A549 (cell line): ENCODE measurements around the gene REPS2. TPM values are rescaled to one million over a fixed set of nuclear protein-coding genes. Genes with fewer than 3 reads are reported as not detected.

Source experiments
- ATAC-seq, 2 experiments: fragments of 200-7000 bp in 1 of 2; fragments of >200 bp in 1 of 2; cut with Nextera tagmentation in 1 of 2; cut with Tn5 transposase in 1 of 2; 3 replicates each; pipeline versions ENCODE4 v1.8.0 to v1.9.1; 2018 to 2020; ENCODE audit warnings: mild to moderate bottlenecking in 1 of 2, moderate library complexity in 1 of 2
- CTCF ChIA-PET: fragments of 300-600 bp; sonication (Branson Sonifier 250); formaldehyde crosslinking; extraction: SDS; loops from one replicate; lab custom pipeline; 2021; ENCODE audit warnings: antibody characterized with exemption, inconsistent platforms; lab: Yijun Ruan, JAX
- POLR2A ChIA-PET: fragments of 350-600 bp; formaldehyde crosslinking; extraction: SDS; loops from one replicate; lab custom pipeline; 2021; ENCODE audit warnings: antibody characterized with exemption, inconsistent platforms; lab: Yijun Ruan, JAX
- DNase-seq, 2 experiments: peaks; one replicate each; pipeline versions ENCODE4 v3.0.0 to v3.0.0-alpha.2; 2011 to 2016; ENCODE audit warnings: low read depth in 1 of 2, low spot score in 1 of 2
- FAIRE-seq: peaks from 2 replicates; lab custom pipeline; 2011; peaks lifted over from hg19 to GRCh38; lab: Jason Lieb, UNC
- H3K27ac ChIP-seq, 2 experiments: fragments of >200 bp; sonication (Bioruptor Twin); formaldehyde crosslinking; 3 replicates each; pipeline ENCODE4 v1.5.1; 2016 to 2017
- H3K4me1 ChIP-seq: fragments of >200 bp; sonication (Bioruptor Twin); formaldehyde crosslinking; 3 replicates; pipeline ENCODE4 v1.6.1; 2016
- H3K4me2 ChIP-seq: fragments of >200 bp; sonication (Bioruptor Twin); formaldehyde crosslinking; 3 replicates; pipeline ENCODE4 v1.6.1; 2016
- H3K4me3 ChIP-seq: fragments of >200 bp; sonication (Bioruptor Twin); formaldehyde crosslinking; 3 replicates; pipeline ENCODE4 v1.5.1; 2016
- H3K9me3 ChIP-seq: fragments of >200 bp; sonication (Bioruptor Twin); formaldehyde crosslinking; 3 replicates; pipeline ENCODE4 v1.6.1; 2016
- CEBPB ChIP-seq, 2 experiments: fragments of >200 bp in 1 of 2; sonication (Bioruptor Twin) in 1 of 2; formaldehyde crosslinking in 1 of 2; IDR thresholded peaks; 2 replicates each; pipeline ENCODE4 v1.6.1; 2012 to 2016
- EHF ChIP-seq: fragments of 250-450 bp; sonication (Bioruptor Pico); IDR thresholded peaks from 2 replicates; pipeline ENCODE4 v1.5.0; 2020; ENCODE audit warnings: mild to moderate bottlenecking
- EHMT2 ChIP-seq: fragments of 200-600 bp; sonication (generic); IDR thresholded peaks from 2 replicates; pipeline ENCODE4 v1.6.1; 2016; ENCODE audit warnings: antibody characterized with exemption, low read depth, mild to moderate bottlenecking, moderate library complexity
- FOSL2 ChIP-seq, 2 experiments: fragments of 450-650 bp in 1 of 2; fragments of >200 bp in 1 of 2; sonication (Bioruptor Twin) in 1 of 2; formaldehyde crosslinking; IDR thresholded peaks; 2 replicates each; pipeline versions ENCODE4 v1.5.0 to v1.6.1; 2016 to 2020; ENCODE audit warnings: mild to moderate bottlenecking in 1 of 2, moderate library complexity in 1 of 2
- HES2 ChIP-seq: fragments of >200 bp; sonication (Bioruptor Twin); formaldehyde crosslinking; IDR thresholded peaks from 2 replicates; pipeline ENCODE4 v1.6.1; 2016
- HMGXB4 ChIP-seq: fragments of 250-450 bp; sonication (Bioruptor Pico); IDR thresholded peaks from 2 replicates; pipeline ENCODE4 v1.5.0; 2021; ENCODE audit warnings: mild to moderate bottlenecking, moderate library complexity, borderline replicate concordance
- JUNB ChIP-seq: fragments of >200 bp; sonication (Bioruptor Twin); formaldehyde crosslinking; IDR thresholded peaks from 2 replicates; pipeline ENCODE4 v1.6.1; 2016
- MAZ ChIP-seq: fragments of 150-350 bp; IDR thresholded peaks from 2 replicates; pipeline ENCODE4 v1.6.1; 2014; ENCODE audit warnings: antibody characterized with exemption, low read depth, low read length, borderline replicate concordance
- POLR2A ChIP-seq: IDR thresholded peaks from 2 replicates; pipeline ENCODE4 v1.6.1; 2012; ENCODE audit warnings: mild to moderate bottlenecking, low read length
- POLR2AphosphoS2 ChIP-seq: conservative IDR thresholded peaks from 2 replicates; pipeline ENCODE4 v1.6.1; 2012; ENCODE audit warnings: low read length, improper control_type of control experiment, inconsistent platforms
- RAD21 ChIP-seq, 2 experiments: fragments of >200 bp in 1 of 2; sonication (Bioruptor Twin) in 1 of 2; formaldehyde crosslinking in 1 of 2; IDR thresholded peaks in 1 of 2; conservative IDR thresholded peaks in 1 of 2; 2 replicates in 1 of 2; 3 replicates in 1 of 2; pipeline ENCODE4 v1.6.1; 2012 to 2018; ENCODE audit warnings: inconsistent platforms in 1 of 2
- ZC3H11A ChIP-seq: fragments of 450-650 bp; IDR thresholded peaks from 2 replicates; pipeline ENCODE4 v1.6.1; 2014; ENCODE audit warnings: antibody characterized with exemption, mild to moderate bottlenecking
- WGBS: methylation state at CpG from one replicate; pipeline ENCODE4 v1.1.6; 2017; ENCODE audit errors: missing lambda C conversion rate; 5-methylcytosine and 5-hydroxymethylcytosine counted together
- polyA plus RNA-seq, 4 experiments: library from polyadenylated mRNA; depleted of rRNA in 3 of 4; stranded (reverse); fragments of >200 nt; fragmentation: RNase III in 1 of 4; extraction: RNeasy Plus Mini Kit Qiagen cat#74134 plus additional on column Dnase treatment in 1 of 4; gene quantifications; 2 replicates in 3 of 4; 3 replicates in 1 of 4; pipeline ENCODE4 v1.2.3, GENCODE V29; 2011 to 2017
- TF ChIP-seq, protein P1 (sequence below): fragments of 150-350 bp; IDR thresholded peaks from 2 replicates; pipeline ENCODE4 v1.6.1; 2014; ENCODE audit warnings: low read depth, mild to moderate bottlenecking, low read length
- TF ChIP-seq, protein P2 (sequence below): IDR thresholded peaks from 2 replicates; pipeline ENCODE4 v1.6.1; 2012
- TF ChIP-seq, protein P3 (sequence below): fragments of 250-450 bp; sonication (Bioruptor Pico); IDR thresholded peaks from 2 replicates; pipeline ENCODE4 v1.5.0; 2020; ENCODE audit warnings: low read depth, mild to moderate bottlenecking, moderate library complexity
- TF ChIP-seq, protein P4 (sequence below): fragments of >200 bp; sonication (Bioruptor Twin); formaldehyde crosslinking; IDR thresholded peaks from 3 replicates; pipeline ENCODE4 v1.5.1; 2016
- TF ChIP-seq, protein P5 (sequence below): IDR thresholded peaks from 2 replicates; pipeline ENCODE4 v1.6.1; 2012; ENCODE audit warnings: low read depth, borderline replicate concordance

REPS2 gene
- polyA plus RNA-seq, 2 of the 4 experiments (the other 2 are of a cell fraction), result 0.17 to 0.76 TPM

GRCh38 chrX:17023661-17024060 is 77.2 kb downstream of the REPS2 start:
- 46% methylated on average over 2 of the region's 2 CpGs for WGBS
- H3K9me3 ChIP-seq, result no peaks in the 10 kb centered on the region
- H3K27ac ChIP-seq, result no peak overlapping the region
- H3K4me1 ChIP-seq, result no peaks in the 10 kb centered on the region
- ChIA-PET POLR2A (no interaction called here), CTCF (interaction anchor here (0.6 to 1.5 kb wide), 4 partner anchors 18 to 113 kb away, joined by 3 to 4 read pairs (median 3); no protein-coding TSS in a partner anchor)
- no peak for DNase-seq
- ATAC-seq, result no peak
- TF ChIP-seq POLR2AphosphoS2 (no peak), MAZ (no peak), CEBPB (IDR thresholded peaks at IDR 0.05) (no peak), HMGXB4 (CRISPR knock-in tag) (no peak), FOSL2 (IDR thresholded peaks at IDR 0.05) (no peak), FOSL2 (CRISPR knock-in tag; IDR thresholded peaks at IDR 0.05) (no peak)
- TF ChIP-seq, protein P1, sequence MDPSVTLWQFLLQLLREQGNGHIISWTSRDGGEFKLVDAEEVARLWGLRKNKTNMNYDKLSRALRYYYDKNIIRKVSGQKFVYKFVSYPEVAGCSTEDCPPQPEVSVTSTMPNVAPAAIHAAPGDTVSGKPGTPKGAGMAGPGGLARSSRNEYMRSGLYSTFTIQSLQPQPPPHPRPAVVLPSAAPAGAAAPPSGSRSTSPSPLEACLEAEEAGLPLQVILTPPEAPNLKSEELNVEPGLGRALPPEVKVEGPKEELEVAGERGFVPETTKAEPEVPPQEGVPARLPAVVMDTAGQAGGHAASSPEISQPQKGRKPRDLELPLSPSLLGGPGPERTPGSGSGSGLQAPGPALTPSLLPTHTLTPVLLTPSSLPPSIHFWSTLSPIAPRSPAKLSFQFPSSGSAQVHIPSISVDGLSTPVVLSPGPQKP, result no peak
- TF ChIP-seq, protein P2, sequence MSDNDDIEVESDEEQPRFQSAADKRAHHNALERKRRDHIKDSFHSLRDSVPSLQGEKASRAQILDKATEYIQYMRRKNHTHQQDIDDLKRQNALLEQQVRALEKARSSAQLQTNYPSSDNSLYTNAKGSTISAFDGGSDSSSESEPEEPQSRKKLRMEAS, result no peak
- no peak overlapping the region for H3K4me3 ChIP-seq
- H3K4me2 ChIP-seq, result no peak overlapping the region
- FAIRE-seq, result no peak

GRCh38 chrX:17024886-17025285 is 78.4 kb downstream of the REPS2 start:
- ChIA-PET CTCF (interaction anchor here (0.7 to 1.4 kb wide), 2 partner anchors 9 to 32 kb away, joined by 3 to 4 read pairs; no protein-coding TSS in a partner anchor), POLR2A (no interaction called here)

DNA sequence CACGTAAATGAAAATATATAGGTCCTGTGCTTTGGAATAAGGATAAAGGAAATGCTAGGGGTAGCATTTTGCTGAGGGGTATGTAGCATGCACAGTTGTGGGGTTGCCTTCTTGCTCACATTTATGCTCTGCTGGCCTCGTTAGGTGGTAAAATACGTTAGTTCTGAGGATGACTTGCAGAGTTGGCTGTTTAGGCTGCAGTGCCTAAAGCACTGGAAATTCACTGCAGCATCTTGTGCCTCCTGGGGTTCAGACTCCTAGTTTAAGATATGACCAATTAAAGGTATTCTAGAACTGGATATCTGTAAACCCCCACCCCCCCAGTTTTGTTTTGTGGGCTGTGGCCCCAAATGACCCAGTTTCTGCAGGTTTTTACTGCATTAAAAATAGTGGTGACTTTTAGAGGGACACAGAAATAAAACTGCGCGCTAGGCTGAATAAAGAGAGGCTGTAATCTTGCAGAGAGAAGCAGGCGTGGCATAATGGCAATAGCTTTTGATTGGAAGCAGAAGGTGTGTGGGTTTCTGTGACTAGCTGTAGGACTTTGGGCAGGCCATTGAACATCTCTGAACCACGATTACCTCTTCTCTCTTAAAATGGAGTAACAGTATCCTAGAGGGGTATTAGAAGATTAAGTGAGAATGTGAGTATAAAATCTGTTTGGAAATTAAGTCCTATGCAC is 79.3 kb downstream of the REPS2 start:
- Histone ChIP-seq H3K27ac (no peak overlapping the region), H3K4me2 (no peak overlapping the region), H3K4me1 (no peaks in the 10 kb centered on the region), H3K4me3 (no peak overlapping the region), H3K9me3 (no peaks in the 10 kb centered on the region)
- 51% methylated on average over 7 of the region's 7 CpGs for WGBS
- ChIA-PET CTCF (no interaction called here), POLR2A (no interaction called here)
- ATAC-seq (no peak), FAIRE-seq (no peak), DNase-seq (no peak)
- TF ChIP-seq, protein P3, sequence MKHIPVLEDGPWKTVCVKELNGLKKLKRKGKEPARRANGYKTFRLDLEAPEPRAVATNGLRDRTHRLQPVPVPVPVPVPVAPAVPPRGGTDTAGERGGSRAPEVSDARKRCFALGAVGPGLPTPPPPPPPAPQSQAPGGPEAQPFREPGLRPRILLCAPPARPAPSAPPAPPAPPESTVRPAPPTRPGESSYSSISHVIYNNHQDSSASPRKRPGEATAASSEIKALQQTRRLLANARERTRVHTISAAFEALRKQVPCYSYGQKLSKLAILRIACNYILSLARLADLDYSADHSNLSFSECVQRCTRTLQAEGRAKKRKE (CRISPR knock-in tag), result no peak
- TF ChIP-seq EHF (CRISPR knock-in tag) (no peak), ZC3H11A (no peak), POLR2A (no peak), JUNB (no peak), HES2 (no peak), RAD21 (conservative IDR thresholded peaks at IDR 0.05 in 1 of 2, IDR thresholded peaks at IDR 0.05 in 1 of 2) (no peak), HMGXB4 (CRISPR knock-in tag) (no peak)
- TF ChIP-seq, protein P4, sequence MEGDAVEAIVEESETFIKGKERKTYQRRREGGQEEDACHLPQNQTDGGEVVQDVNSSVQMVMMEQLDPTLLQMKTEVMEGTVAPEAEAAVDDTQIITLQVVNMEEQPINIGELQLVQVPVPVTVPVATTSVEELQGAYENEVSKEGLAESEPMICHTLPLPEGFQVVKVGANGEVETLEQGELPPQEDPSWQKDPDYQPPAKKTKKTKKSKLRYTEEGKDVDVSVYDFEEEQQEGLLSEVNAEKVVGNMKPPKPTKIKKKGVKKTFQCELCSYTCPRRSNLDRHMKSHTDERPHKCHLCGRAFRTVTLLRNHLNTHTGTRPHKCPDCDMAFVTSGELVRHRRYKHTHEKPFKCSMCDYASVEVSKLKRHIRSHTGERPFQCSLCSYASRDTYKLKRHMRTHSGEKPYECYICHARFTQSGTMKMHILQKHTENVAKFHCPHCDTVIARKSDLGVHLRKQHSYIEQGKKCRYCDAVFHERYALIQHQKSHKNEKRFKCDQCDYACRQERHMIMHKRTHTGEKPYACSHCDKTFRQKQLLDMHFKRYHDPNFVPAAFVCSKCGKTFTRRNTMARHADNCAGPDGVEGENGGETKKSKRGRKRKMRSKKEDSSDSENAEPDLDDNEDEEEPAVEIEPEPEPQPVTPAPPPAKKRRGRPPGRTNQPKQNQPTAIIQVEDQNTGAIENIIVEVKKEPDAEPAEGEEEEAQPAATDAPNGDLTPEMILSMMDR, result no peak
- TF ChIP-seq, protein P5, sequence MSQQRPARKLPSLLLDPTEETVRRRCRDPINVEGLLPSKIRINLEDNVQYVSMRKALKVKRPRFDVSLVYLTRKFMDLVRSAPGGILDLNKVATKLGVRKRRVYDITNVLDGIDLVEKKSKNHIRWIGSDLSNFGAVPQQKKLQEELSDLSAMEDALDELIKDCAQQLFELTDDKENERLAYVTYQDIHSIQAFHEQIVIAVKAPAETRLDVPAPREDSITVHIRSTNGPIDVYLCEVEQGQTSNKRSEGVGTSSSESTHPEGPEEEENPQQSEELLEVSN, result no peak

More at GRCh38 chrX:17024886-17025285, 78.4 kb downstream of the REPS2 start:
- ATAC-seq, result no peak
- DNase-seq, result no peak
- Histone ChIP-seq H3K27ac (no peak overlapping the region), H3K4me2 (no peak overlapping the region), H3K9me3 (no peaks in the 10 kb centered on the region), H3K4me3 (no peak overlapping the region), H3K4me1 (no peaks in the 10 kb centered on the region)
- 66% methylated on average over 11 of the region's 11 CpGs for WGBS
- no peak for FAIRE-seq
- no peak for TF ChIP-seq HMGXB4 (CRISPR knock-in tag)
- TF ChIP-seq MAZ, result no peak
- no peak for TF ChIP-seq EHMT2
